Hepatocyte (in vitro differentiated cells): ENCODE measurements around the gene MYO1D.

Experiments
- EZH2 ChIP-seq: fragments of 200-600 bp; sonication (generic); IDR thresholded peaks from 2 replicates; pipeline ENCODE4 v1.6.1; 2016; ENCODE audit warnings: antibody characterized with exemption, mild to moderate bottlenecking, borderline replicate concordance
- TF ChIP-seq, protein P1 (sequence below): fragments of 200-600 bp; sonication (generic); IDR thresholded peaks from 2 replicates; pipeline ENCODE4 v1.5.1; 2016; ENCODE audit warnings: antibody characterized with exemption, mild to moderate bottlenecking; ENCODE audit not compliant: poor library complexity

- TF ChIP-seq, protein P1, sequence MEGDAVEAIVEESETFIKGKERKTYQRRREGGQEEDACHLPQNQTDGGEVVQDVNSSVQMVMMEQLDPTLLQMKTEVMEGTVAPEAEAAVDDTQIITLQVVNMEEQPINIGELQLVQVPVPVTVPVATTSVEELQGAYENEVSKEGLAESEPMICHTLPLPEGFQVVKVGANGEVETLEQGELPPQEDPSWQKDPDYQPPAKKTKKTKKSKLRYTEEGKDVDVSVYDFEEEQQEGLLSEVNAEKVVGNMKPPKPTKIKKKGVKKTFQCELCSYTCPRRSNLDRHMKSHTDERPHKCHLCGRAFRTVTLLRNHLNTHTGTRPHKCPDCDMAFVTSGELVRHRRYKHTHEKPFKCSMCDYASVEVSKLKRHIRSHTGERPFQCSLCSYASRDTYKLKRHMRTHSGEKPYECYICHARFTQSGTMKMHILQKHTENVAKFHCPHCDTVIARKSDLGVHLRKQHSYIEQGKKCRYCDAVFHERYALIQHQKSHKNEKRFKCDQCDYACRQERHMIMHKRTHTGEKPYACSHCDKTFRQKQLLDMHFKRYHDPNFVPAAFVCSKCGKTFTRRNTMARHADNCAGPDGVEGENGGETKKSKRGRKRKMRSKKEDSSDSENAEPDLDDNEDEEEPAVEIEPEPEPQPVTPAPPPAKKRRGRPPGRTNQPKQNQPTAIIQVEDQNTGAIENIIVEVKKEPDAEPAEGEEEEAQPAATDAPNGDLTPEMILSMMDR, result no peak
- no peak for TF ChIP-seq EZH2
Measured at GRCh38 chr17:32517982-32518381, 358.9 kb downstream of the MYO1D start.
